ENCODE results near the gene ADSS1.
A peak's percentile ranks its signal among the peaks of the same experiment; 100 is the strongest.

Gene ADSS1

DNA sequence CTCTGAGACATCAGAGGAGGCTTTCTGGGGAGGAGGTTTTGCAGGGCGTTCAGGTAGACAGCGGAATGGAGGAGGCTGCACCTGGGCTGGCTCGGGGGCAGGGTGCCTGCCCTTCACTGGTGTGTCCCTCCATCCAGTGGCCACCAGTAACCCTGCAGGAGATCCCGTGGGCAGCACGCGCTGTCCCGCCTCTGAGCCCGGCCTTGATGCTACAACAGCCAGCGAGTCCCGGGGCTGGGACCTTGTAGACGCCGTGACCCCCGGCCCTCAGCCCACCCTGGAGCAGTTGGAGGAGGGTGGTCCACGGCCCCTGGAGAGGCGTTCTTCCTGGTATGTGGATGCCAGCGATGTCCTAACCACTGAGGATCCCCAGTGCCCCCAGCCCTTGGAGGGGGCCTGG lies 10.0 kb upstream of the ADSS1 start:
- POLR2A ChIA-PET (ENCODE audit: low non-redundant PET): no interaction called here
- H3K27ac ChIP-seq: peak overlapping the region; percentile 58
- DNase-seq (ENCODE audit: low spot score): no peak
- CTCF ChIA-PET: no interaction called here
- TF ChIP-seq, protein P1, sequence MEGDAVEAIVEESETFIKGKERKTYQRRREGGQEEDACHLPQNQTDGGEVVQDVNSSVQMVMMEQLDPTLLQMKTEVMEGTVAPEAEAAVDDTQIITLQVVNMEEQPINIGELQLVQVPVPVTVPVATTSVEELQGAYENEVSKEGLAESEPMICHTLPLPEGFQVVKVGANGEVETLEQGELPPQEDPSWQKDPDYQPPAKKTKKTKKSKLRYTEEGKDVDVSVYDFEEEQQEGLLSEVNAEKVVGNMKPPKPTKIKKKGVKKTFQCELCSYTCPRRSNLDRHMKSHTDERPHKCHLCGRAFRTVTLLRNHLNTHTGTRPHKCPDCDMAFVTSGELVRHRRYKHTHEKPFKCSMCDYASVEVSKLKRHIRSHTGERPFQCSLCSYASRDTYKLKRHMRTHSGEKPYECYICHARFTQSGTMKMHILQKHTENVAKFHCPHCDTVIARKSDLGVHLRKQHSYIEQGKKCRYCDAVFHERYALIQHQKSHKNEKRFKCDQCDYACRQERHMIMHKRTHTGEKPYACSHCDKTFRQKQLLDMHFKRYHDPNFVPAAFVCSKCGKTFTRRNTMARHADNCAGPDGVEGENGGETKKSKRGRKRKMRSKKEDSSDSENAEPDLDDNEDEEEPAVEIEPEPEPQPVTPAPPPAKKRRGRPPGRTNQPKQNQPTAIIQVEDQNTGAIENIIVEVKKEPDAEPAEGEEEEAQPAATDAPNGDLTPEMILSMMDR (conservative IDR thresholded peaks at IDR 0.05; ENCODE audit: low read depth): no peak

DNA sequence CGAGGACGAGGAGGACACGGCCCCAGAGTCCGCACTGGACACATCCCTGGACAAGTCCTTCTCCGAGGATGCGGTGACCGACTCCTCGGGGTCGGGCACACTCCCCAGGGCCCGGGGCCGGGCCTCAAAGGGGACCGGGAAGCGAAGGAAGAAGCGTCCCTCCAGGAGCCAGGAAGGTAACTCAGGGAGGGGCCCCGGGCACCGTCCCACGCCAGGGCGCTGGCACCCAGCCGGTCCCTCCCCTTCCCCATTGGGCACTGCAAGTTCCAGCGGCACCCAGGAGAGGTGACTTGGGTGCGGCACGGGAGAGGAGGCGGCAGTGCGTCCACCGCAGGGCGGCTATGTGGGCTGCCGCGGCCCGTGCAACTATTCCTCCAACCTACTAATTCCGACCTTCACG lies 9.3 kb upstream of the ADSS1 start:
- ChIA-PET CTCF (no interaction called here), POLR2A (ENCODE audit: low non-redundant PET) (no interaction called here)
- no peak for DNase-seq (ENCODE audit: low spot score)
- TF ChIP-seq, protein P1 (conservative IDR thresholded peaks at IDR 0.05; ENCODE audit: low read depth): no peak
- H3K27ac ChIP-seq: peak overlapping the region; percentile 58

DNA sequence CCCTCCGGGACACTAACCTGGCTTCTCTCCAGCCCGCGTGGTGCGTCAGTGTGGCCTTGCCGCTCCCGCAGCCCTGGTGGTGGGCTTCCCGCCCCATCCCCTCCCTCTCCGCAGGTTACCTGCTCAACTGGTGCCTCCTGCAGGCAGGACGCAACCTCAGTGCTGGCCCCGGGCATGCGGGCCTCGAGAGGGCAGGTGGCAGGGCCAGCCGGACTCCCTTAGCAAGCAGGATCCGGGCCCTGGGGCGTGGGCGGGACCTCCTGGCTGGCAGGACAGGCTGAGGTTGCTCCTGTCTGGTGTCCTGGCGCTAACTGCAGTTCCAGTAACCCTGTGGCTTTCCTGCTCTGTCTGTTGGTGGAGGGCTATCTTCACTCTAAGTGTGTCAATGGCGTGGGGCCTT lies 8.6 kb upstream of the ADSS1 start:
- peak overlapping the region; percentile 58 for H3K27ac ChIP-seq
- POLR2A ChIA-PET (ENCODE audit: low non-redundant PET): no interaction called here
- TF ChIP-seq, protein P1 (conservative IDR thresholded peaks at IDR 0.05; ENCODE audit: low read depth): no peak
- CTCF ChIA-PET: interaction anchor here (0.5 kb wide), 1 partner anchor 53 kb away, joined by 3 read pairs; no protein-coding TSS in a partner anchor
- no peak for DNase-seq (ENCODE audit: low spot score)

DNA sequence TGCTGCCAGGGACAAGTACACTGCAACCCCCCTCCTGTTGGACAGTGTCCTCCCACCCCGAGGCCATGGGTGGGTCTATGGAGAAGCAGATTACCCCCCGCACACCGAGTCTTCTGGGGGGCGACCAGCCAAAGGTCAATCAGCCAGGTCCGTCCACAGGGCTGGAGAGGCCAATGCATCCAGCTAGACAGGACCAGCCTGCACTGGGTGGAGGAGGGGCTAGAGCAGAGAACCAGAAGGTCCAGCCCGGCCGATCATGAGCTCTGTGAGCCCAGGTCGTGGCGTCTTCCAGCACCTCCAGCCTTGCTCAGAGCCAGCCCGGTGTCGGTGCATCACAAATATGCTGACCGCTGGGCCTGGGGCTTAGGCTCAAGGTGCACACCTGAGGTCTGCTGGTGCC lies 8.2 kb upstream of the ADSS1 start:
- TF ChIP-seq, protein P1 (conservative IDR thresholded peaks at IDR 0.05; ENCODE audit: low read depth): no peak
- no peak for DNase-seq (ENCODE audit: low spot score)
- peak overlapping the region; percentile 58 for H3K27ac ChIP-seq
- ChIA-PET POLR2A (ENCODE audit: low non-redundant PET) (no interaction called here), CTCF (interaction anchor here (0.5 kb wide), 1 partner anchor 52 kb away, joined by 3 read pairs; no protein-coding TSS in a partner anchor)

DNA sequence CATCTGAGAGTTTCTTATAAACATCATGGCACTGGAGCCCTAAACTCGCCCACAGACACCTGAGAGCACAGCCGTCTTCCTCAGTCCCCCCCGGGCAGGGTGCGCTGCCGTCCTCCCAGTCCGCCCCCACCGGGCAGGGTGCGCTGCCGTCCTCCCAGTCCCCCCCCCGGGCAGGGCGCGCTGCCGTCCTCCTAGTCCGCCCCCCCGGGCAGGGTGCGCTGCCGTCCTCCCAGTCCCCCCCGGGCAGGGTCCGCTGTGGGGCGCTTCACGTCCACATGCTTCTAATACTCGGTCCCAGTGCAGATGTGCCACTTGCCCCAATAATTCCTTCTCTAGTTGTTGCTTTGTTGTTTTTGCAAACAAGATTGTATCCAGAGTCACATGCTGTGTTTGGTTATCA lies 6.9 kb upstream of the ADSS1 start:
- POLR2A ChIA-PET (ENCODE audit: low non-redundant PET): no interaction called here
- no peak for DNase-seq (ENCODE audit: low spot score)
- CTCF ChIA-PET: no interaction called here
- TF ChIP-seq, protein P1 (conservative IDR thresholded peaks at IDR 0.05; ENCODE audit: low read depth): no peak
- H3K27ac ChIP-seq: peak overlapping the region; percentile 58; the same call in 1 of the 2 replicates

DNA sequence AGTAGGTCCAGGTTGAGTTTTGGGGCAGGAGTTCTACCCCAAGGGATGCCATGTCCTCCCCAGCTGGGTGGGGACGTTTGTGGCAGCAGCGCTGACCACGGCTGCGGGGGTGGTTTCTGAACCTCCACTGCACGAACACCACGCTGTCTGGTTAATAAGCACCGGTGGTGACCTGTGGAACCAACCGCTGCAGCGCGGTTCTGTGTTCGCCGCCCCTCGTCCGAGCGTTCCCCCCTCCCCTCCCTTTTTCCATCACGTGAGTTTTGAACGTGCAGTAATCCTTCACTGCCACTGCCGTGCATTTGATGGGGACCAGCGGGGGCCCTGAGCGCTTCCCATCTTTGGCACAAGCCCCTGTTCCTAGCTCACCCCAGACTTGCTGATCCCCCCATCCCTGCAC lies 6.4 kb upstream of the ADSS1 start:
- TF ChIP-seq, protein P1 (conservative IDR thresholded peaks at IDR 0.05; ENCODE audit: low read depth): no peak
- ChIA-PET CTCF (no interaction called here), POLR2A (ENCODE audit: low non-redundant PET) (no interaction called here)
- H3K27ac ChIP-seq: peak overlapping the region; percentile 58
- no peak for DNase-seq (ENCODE audit: low spot score)

DNA sequence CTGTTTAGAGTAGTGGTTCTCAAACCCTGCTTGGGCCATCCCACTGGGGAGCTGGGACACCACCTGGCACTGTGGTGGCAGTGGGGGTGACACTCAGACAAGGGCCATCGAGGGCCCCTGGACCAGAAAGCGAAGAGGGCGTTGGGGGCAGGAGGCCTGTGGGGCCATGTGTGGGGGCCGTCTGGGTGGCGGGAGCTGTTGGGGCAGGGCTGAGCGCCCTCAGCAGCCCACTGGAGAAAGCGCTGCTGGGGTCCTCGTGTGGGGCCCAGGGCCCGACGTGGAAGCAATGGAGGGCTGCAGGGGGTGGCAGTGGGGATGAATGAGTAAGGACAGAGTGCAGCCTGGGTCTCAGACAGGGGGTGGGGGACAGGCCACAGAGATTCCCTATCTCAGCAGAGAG lies 5.9 kb upstream of the ADSS1 start:
- no peak for DNase-seq (ENCODE audit: low spot score)
- TF ChIP-seq, protein P1 (conservative IDR thresholded peaks at IDR 0.05; ENCODE audit: low read depth): no peak
- ChIA-PET CTCF (no interaction called here), POLR2A (ENCODE audit: low non-redundant PET) (no interaction called here)
- H3K27ac ChIP-seq: peak overlapping the region; percentile 58

Data from RWPE1 (cell line).